Left ventricle myocardium inferior (tissue), 1 donor: ENCODE data around the gene OR2A25. TPM values are rescaled to one million over a fixed set of nuclear protein-coding genes. Genes with fewer than 3 reads are reported as not detected.

Experiments used
- DNase-seq: peaks from one replicate; pipeline ENCODE4 v3.0.0-alpha.2; 2020
- H3K27ac ChIP-seq: fragments of 200-600 bp; replicated peaks from 2 replicates; pipeline ENCODE4 v1.8.0; 2021
- H3K27me3 ChIP-seq: fragments of 200-600 bp; 2 replicates; pipeline ENCODE4 v1.8.0; 2021; ENCODE audit warnings: low read depth
- H3K36me3 ChIP-seq: fragments of 200-600 bp; 2 replicates; pipeline ENCODE4 v1.8.0; 2021
- H3K4me1 ChIP-seq: fragments of 200-600 bp; 2 replicates; pipeline ENCODE4 v1.8.0; 2021
- H3K4me3 ChIP-seq: fragments of 200-600 bp; 2 replicates; pipeline ENCODE4 v1.8.0; 2021; ENCODE audit warnings: mild to moderate bottlenecking, moderate library complexity
- H3K9me3 ChIP-seq: fragments of 200-600 bp; replicated peaks from 2 replicates; pipeline ENCODE4 v1.8.0; 2021
- CTCF ChIP-seq: fragments of 200-600 bp; IDR thresholded peaks from 2 replicates; pipeline ENCODE4 v1.8.0; 2021; ENCODE audit warnings: antibody characterized with exemption, mild to moderate bottlenecking, borderline replicate concordance
- intact Hi-C: fragments of 100-400 bp; cut with micrococcal nuclease; formaldehyde crosslinking; loops from one replicate; pipeline ENCODE4 v1.11.0; 2022
- total RNA-seq: library from RNA; stranded (reverse); fragmentation: NEBNext Ultra II Directional; extraction: Animal tissue kit (Norgen Biotek cat#: 25700); gene quantifications from one replicate; pipeline ENCODE4 v1.2.1, GENCODE V29; 2021
- donor health status: DM: no; HTN: yes; CAD: no; lungs with severe emphysema.

OR2A25 gene
- total RNA-seq, 1 donor from 2014 or later: not detected

GRCh38 chr7:144113651-144114050, 44.0 kb downstream of the OR2A25 start:
- no peaks in the 10 kb centered on the region for H3K27me3 ChIP-seq
- no peaks in the 10 kb centered on the region for H3K4me1 ChIP-seq
- H3K9me3 ChIP-seq: no peaks in the 10 kb centered on the region
- DNase-seq: no peak
- H3K27ac ChIP-seq: no peak overlapping the region
- intact Hi-C loops: no loop called here
- no peaks in the 10 kb centered on the region for H3K36me3 ChIP-seq
- no peak overlapping the region for H3K4me3 ChIP-seq
- TF ChIP-seq CTCF: no peak

DNA sequence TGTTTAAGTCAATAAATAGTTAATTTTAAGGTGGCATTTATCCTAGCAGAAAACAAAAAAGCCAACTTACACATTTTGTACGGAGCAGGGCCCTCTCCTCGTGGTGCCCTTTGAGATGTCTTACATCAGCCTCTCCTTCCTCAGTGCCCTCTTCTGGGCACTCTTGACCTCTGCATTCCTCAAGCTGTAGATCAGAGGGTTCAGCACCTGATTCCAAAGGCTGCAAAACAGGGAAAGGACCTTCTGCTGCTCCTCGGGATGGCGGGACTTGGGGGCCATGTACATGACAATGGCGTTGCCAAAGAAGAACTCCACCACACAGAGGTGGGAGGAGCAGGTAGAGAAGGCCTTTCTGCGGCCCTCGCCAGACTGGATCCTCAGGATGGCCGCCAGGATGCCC, 48.7 kb downstream of the OR2A25 start:
- no peaks in the 10 kb centered on the region for H3K36me3 ChIP-seq
- no peaks in the 10 kb centered on the region for H3K27me3 ChIP-seq
- no peak for TF ChIP-seq CTCF
- no peak overlapping the region for H3K4me3 ChIP-seq
- H3K9me3 ChIP-seq: no peaks in the 10 kb centered on the region
- no peak for DNase-seq
- intact Hi-C loops: no loop called here
- no peak overlapping the region for H3K27ac ChIP-seq
- H3K4me1 ChIP-seq: no peaks in the 10 kb centered on the region

DNA sequence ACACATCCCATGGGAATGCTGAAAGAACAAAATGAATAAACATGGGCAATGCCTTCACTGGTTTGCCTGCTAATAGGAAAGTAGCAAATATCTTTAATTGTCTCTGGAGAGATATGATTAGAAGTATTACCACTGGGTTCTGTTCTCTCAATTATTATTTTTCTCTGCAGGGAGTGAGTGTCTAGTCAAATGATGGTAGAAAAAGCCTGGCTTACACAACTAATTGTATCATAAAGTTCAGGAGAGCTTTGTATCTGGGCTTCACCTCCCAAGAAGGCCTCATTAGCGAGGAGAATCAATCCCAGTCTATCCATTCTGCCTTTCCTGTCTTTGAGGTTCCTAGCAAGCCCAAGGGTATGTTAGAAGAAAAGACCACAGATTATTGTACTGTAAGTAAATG, 53.3 kb downstream of the OR2A25 start, which contains the start of gene OR2A14:
OR2A14 (plus strand) TSS at position 301 of the 400 bp plus-strand sequence. CDS start 5,937 bp downstream, outside the sequence.
- intact Hi-C loops: no loop called here
- H3K9me3 ChIP-seq: no peaks in the 10 kb centered on the region
- DNase-seq: no peak
- H3K27ac ChIP-seq: no peak within 1 kb of the TSS
- no peak within 1 kb of the TSS for H3K4me3 ChIP-seq
- no peaks in the 10 kb centered on the region for H3K36me3 ChIP-seq
- no peaks in the 10 kb centered on the region for H3K27me3 ChIP-seq
- no peak for TF ChIP-seq CTCF
- H3K4me1 ChIP-seq: no peaks in the 10 kb centered on the region

Other genes starting within 250 kb of the OR2A25 start
- 38.2 TPM for gene TCAF1, start 167.6 kb upstream of the OR2A25 start, total RNA-seq
- gene OR2F2, start 134.6 kb upstream of the OR2A25 start, total RNA-seq: not detected
- gene OR2F1, start 115.0 kb upstream of the OR2A25 start, total RNA-seq: not detected
- not detected for gene OR6B1, start 69.5 kb upstream of the OR2A25 start, total RNA-seq
- gene OR2A5, start 20.9 kb upstream of the OR2A25 start, total RNA-seq: not detected
- not detected for gene OR2A12, start 16.5 kb downstream of the OR2A25 start, total RNA-seq
- gene OR2A2, start 39.8 kb downstream of the OR2A25 start, total RNA-seq: not detected
- gene OR2A14, start 53.4 kb downstream of the OR2A25 start, total RNA-seq: not detected
- gene CTAGE4, start 113.7 kb downstream of the OR2A25 start, total RNA-seq: 0.16 TPM
- gene ARHGEF35, start 126.0 kb downstream of the OR2A25 start, total RNA-seq: 0.38 TPM
- gene OR2A42, start 169.8 kb downstream of the OR2A25 start, total RNA-seq: not detected
- 0.16 TPM for gene OR2A7, start 195.0 kb downstream of the OR2A25 start, total RNA-seq
- 0.08 TPM for gene CTAGE8, start 199.5 kb downstream of the OR2A25 start, total RNA-seq
- not detected for gene OR2A1, start 242.6 kb downstream of the OR2A25 start, total RNA-seq